HEK293 (cell line): Measurements from ENCODE around the gene NECTIN1.

ENCODE experiments used
- CTCF ChIA-PET: fragments of 350-600 bp; formaldehyde crosslinking; extraction: SDS; loops from one replicate; lab custom pipeline; 2021; ENCODE audit warnings: antibody characterized with exemption; lab: Yijun Ruan, JAX
- POLR2A ChIA-PET: fragments of 300-600 bp; formaldehyde crosslinking; extraction: SDS; loops from one replicate; lab custom pipeline; 2020; ENCODE audit warnings: antibody characterized with exemption, inconsistent platforms; lab: Yijun Ruan, JAX
- H3K27ac ChIP-seq: fragments of 200-500 bp; sonication (Bioruptor generic); 2 replicates; pipeline ENCODE4 v1.5.1; 2014; ENCODE audit warnings: low read depth, low read length, control low read depth, inconsistent platforms; ENCODE audit errors: extremely low read depth
- H3K36me3 ChIP-seq, 2 experiments: fragments of 200-500 bp in 1 of 2; sonication (Bioruptor generic) in 1 of 2; 1 replicate in 1 of 2; 2 replicates in 1 of 2; pipeline ENCODE4 v1.5.1; 2014 to 2017; ENCODE audit warnings: inconsistent platforms in 2 of 2, low read length in 2 of 2; ENCODE audit not compliant: control insufficient read depth in 2 of 2, insufficient read depth in 1 of 2
- H3K4me1 ChIP-seq: fragments of 200-500 bp; sonication (Bioruptor generic); 2 replicates; pipeline ENCODE4 v1.5.1; 2014; ENCODE audit warnings: mild to moderate bottlenecking, low read length, inconsistent platforms; ENCODE audit not compliant: control insufficient read depth, insufficient read depth
- H3K4me3 ChIP-seq: 2 replicates; pipeline ENCODE4 v1.5.1; 2011; ENCODE audit warnings: low read depth, mild to moderate bottlenecking, control low read depth, low read length, moderate library complexity
- H3K9me3 ChIP-seq: fragments of 200-500 bp; sonication (Bioruptor generic); 2 replicates; pipeline ENCODE4 v1.5.1; 2014; ENCODE audit warnings: low read depth, low read length, inconsistent platforms; ENCODE audit not compliant: control insufficient read depth, insufficient read depth
- GLIS2 ChIP-seq: fragments of 450-650 bp; formaldehyde crosslinking; IDR thresholded peaks from 2 replicates; pipeline ENCODE4 v1.5.1; 2016; ENCODE audit warnings: missing biosample characterization, missing genetic modification characterization
- HOXC10 ChIP-seq: sonication (generic); formaldehyde crosslinking; IDR thresholded peaks from 2 replicates; pipeline ENCODE4 v1.8.1; 2023; ENCODE audit warnings: mild to moderate bottlenecking, missing genetic modification reagents
- HOXD13 ChIP-seq: sonication (generic); formaldehyde crosslinking; IDR thresholded peaks from 2 replicates; pipeline ENCODE4 v1.8.0; 2022; ENCODE audit warnings: missing genetic modification reagents, borderline replicate concordance
- KLF9 ChIP-seq: fragments of 450-650 bp; formaldehyde crosslinking; IDR thresholded peaks from 2 replicates; pipeline ENCODE4 v1.5.1; 2016; ENCODE audit warnings: missing biosample characterization, missing genetic modification characterization, low read depth
- OVOL3 ChIP-seq: fragments of 450-650 bp; formaldehyde crosslinking; IDR thresholded peaks from 2 replicates; pipeline ENCODE4 v1.5.1; 2016; ENCODE audit warnings: missing biosample characterization, missing genetic modification characterization
- REST ChIP-seq: fragments of 450-650 bp; formaldehyde crosslinking; IDR thresholded peaks from 2 replicates; pipeline ENCODE4 v1.5.1; 2016; ENCODE audit warnings: missing biosample characterization, missing genetic modification characterization
- SP3 ChIP-seq: fragments of 450-650 bp; formaldehyde crosslinking; IDR thresholded peaks from 2 replicates; pipeline ENCODE4 v1.5.1; 2016; ENCODE audit warnings: missing biosample characterization, missing genetic modification characterization
- ZBTB48 ChIP-seq: fragments of 450-650 bp; formaldehyde crosslinking; IDR thresholded peaks from 2 replicates; pipeline ENCODE4 v1.5.1; 2016; ENCODE audit warnings: missing biosample characterization, missing genetic modification characterization
- ZBTB49 ChIP-seq: fragments of 450-650 bp; formaldehyde crosslinking; IDR thresholded peaks from 2 replicates; pipeline ENCODE4 v1.5.1; 2016; ENCODE audit warnings: missing biosample characterization, missing genetic modification characterization, low read depth
- ZNF112 ChIP-seq: fragments of 450-650 bp; formaldehyde crosslinking; IDR thresholded peaks from 2 replicates; pipeline ENCODE4 v1.5.0; 2017; ENCODE audit warnings: missing biosample characterization, missing genetic modification characterization
- ZNF121 ChIP-seq: fragments of 450-650 bp; formaldehyde crosslinking; IDR thresholded peaks from 2 replicates; pipeline ENCODE4 v1.5.1; 2016; ENCODE audit warnings: missing biosample characterization, missing genetic modification characterization
- ZNF155 ChIP-seq: fragments of 450-650 bp; formaldehyde crosslinking; IDR thresholded peaks from 2 replicates; pipeline ENCODE4 v1.5.1; 2016; ENCODE audit warnings: missing biosample characterization, missing genetic modification characterization
- ZNF18 ChIP-seq: fragments of 450-650 bp; formaldehyde crosslinking; IDR thresholded peaks from 2 replicates; pipeline ENCODE4 v1.5.1; 2016; ENCODE audit warnings: missing biosample characterization, missing genetic modification characterization
- ZNF23 ChIP-seq: fragments of 450-650 bp; formaldehyde crosslinking; IDR thresholded peaks from 2 replicates; pipeline ENCODE4 v1.5.1; 2016; ENCODE audit warnings: missing biosample characterization, missing genetic modification characterization, borderline replicate concordance
- ZNF292 ChIP-seq: fragments of 450-650 bp; formaldehyde crosslinking; IDR thresholded peaks from 2 replicates; pipeline ENCODE4 v1.5.1; 2016; ENCODE audit warnings: low read depth, missing biosample characterization, missing genetic modification characterization, borderline replicate concordance
- ZNF324 ChIP-seq: fragments of 450-650 bp; formaldehyde crosslinking; IDR thresholded peaks from 2 replicates; pipeline ENCODE4 v1.5.1; 2016; ENCODE audit warnings: missing biosample characterization, missing genetic modification characterization
- ZNF544 ChIP-seq: fragments of 450-650 bp; formaldehyde crosslinking; IDR thresholded peaks from 2 replicates; pipeline ENCODE4 v1.5.0; 2017; ENCODE audit warnings: missing biosample characterization, missing genetic modification characterization
- ZNF560 ChIP-seq: fragments of 450-650 bp; formaldehyde crosslinking; IDR thresholded peaks from 2 replicates; pipeline ENCODE4 v1.5.1; 2017; ENCODE audit warnings: missing biosample characterization, missing genetic modification characterization, borderline replicate concordance
- ZNF580 ChIP-seq: fragments of 450-650 bp; formaldehyde crosslinking; IDR thresholded peaks from 2 replicates; pipeline ENCODE4 v1.5.1; 2016; ENCODE audit warnings: missing biosample characterization, missing genetic modification characterization
- ZNF621 ChIP-seq: fragments of 450-650 bp; formaldehyde crosslinking; IDR thresholded peaks from 2 replicates; pipeline ENCODE4 v1.5.1; 2017; ENCODE audit warnings: missing biosample characterization, missing genetic modification characterization
- ZNF623 ChIP-seq: fragments of 450-650 bp; formaldehyde crosslinking; IDR thresholded peaks from 2 replicates; pipeline ENCODE4 v1.5.1; 2016; ENCODE audit warnings: missing biosample characterization, missing genetic modification characterization
- ZNF654 ChIP-seq: fragments of 450-650 bp; formaldehyde crosslinking; IDR thresholded peaks from 2 replicates; pipeline ENCODE4 v1.5.1; 2016; ENCODE audit warnings: low read depth, missing biosample characterization, missing genetic modification characterization

Gene NECTIN1

DNA sequence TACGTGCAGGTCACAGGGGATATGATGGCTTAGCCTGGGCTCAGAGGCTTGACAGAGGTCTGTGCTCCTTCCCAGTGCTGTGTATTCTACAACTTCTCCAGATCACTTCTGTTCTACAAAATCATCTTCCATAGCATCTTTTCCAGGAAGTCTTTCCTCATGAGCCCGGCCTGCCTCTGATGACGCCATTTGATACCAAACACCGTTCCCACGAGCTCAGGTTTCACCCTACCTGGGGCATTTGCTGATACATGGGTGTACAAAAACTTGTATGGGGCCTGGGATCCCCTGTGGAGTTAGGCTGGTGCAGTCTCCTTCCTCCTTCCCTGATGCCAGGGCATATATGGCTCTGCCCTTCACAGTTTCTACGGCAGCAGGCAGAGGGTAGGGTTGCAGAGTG is 78.7 kb downstream of the NECTIN1 start:
- CTCF ChIA-PET: interaction anchor here (2.1 kb wide), 1 partner anchor 8 kb away, joined by 5 read pairs; no protein-coding TSS in a partner anchor
- Histone ChIP-seq H3K4me3 (no peak overlapping the region), H3K4me1 (no peaks in the 10 kb centered on the region), H3K9me3 (no peaks in the 10 kb centered on the region), H3K36me3 (no peaks in the 10 kb centered on the region), H3K27ac (no peak overlapping the region)
- POLR2A ChIA-PET: no interaction called here
- no peak for TF ChIP-seq OVOL3 (tag by site-specific recombination)
- TF ChIP-seq ZBTB49 (tag by site-specific recombination): no peak
- TF ChIP-seq ZNF654 (tag by site-specific recombination): no peak
- no peak for TF ChIP-seq KLF9 (tag by site-specific recombination)
- no peak for TF ChIP-seq ZNF560
- no peak for TF ChIP-seq ZNF324
- no peak for TF ChIP-seq HOXC10
- no peak for TF ChIP-seq REST

DNA sequence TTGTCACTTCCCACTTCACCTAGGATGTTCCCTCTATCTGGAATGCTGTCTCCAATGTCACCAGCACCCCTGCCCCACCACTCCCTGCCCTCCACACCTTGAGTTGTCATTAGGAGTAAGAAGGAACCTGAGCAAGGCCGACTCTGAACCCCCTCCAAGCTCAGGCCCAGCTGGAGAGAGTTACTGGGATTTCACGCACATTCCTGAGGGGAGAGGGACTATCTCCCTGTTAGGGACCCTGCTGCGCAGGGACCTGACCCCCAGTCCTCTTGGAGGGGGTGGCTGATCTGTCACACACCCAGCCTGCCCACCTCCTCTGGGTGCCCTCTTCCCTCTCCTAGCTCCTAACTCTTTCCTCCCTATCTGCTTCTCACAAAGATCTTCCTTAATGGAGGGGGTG is 81.7 kb downstream of the NECTIN1 start:
- ChIA-PET CTCF (interaction anchor here (0.5 to 0.7 kb wide), 2 partner anchors 146 to 166 kb away, joined by 3 to 4 read pairs; no protein-coding TSS in a partner anchor), POLR2A (no interaction called here)
- Histone ChIP-seq H3K36me3 (no peaks in the 10 kb centered on the region), H3K9me3 (no peaks in the 10 kb centered on the region), H3K4me1 (no peaks in the 10 kb centered on the region), H3K4me3 (no peak overlapping the region), H3K27ac (no peak overlapping the region)
- TF ChIP-seq GLIS2 (tag by site-specific recombination) (no peak), ZNF621 (tag by site-specific recombination) (no peak), ZNF23 (tag by site-specific recombination) (no peak), HOXD13 (CRISPR knock-in tag) (no peak), ZNF623 (tag by site-specific recombination) (no peak), ZNF292 (tag by site-specific recombination) (no peak), ZBTB48 (tag by site-specific recombination) (no peak), ZNF580 (tag by site-specific recombination) (no peak), ZNF112 (tag by site-specific recombination) (no peak), REST (no peak), ZNF18 (tag by site-specific recombination) (no peak), ZNF544 (tag by site-specific recombination) (no peak), ZNF155 (no peak), SP3 (tag by site-specific recombination) (no peak), ZBTB49 (tag by site-specific recombination) (no peak), ZNF121 (tag by site-specific recombination) (no peak)
